GM12874 (cell line): Measurements from ENCODE around the gene CTIF.

Experiments used
- TF ChIP-seq, protein P1 (sequence below): IDR thresholded peaks from 2 replicates; pipeline ENCODE4 v1.5.1; 2011; ENCODE audit warnings: low read depth, mild to moderate bottlenecking, control low read depth, low read length, moderate library complexity; ENCODE audit not compliant: insufficient read depth

CTIF gene

DNA sequence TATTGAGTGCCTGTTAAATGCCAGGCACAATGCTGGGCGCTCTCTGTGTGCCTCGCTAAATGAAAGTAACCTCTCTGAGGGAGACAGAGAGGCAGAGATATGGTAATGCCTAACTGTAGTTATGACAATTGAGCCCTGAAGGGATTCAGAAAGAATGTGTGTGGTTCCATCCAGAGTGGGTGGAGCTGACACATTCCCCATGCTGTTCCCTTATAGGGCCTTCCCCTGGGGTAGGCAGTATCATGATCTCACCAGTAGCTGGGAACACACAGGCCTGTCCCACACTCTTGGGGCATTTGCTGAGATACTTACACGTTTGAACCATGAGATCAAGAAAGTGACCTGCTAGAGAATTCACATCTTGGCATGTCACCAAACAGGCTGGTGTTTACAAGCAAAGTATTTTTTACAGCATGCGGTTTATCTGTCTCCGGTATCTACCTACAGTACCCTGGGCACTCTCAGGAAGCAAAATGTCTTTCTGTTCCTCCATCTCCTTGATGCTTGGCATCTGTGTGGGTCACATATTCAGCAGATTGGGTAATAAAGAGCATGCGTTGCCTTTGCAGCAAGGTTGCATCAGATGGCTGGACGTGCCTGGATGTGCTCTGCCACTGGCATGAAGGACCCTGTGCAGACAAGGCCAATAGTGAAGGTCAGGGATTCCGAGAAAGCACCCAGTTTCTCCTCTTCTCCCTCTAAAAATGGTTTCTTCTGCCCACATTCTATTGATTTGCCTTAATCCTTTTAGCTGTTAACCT lies 9.4 kb downstream of the CTIF start:
- TF ChIP-seq, protein P1, sequence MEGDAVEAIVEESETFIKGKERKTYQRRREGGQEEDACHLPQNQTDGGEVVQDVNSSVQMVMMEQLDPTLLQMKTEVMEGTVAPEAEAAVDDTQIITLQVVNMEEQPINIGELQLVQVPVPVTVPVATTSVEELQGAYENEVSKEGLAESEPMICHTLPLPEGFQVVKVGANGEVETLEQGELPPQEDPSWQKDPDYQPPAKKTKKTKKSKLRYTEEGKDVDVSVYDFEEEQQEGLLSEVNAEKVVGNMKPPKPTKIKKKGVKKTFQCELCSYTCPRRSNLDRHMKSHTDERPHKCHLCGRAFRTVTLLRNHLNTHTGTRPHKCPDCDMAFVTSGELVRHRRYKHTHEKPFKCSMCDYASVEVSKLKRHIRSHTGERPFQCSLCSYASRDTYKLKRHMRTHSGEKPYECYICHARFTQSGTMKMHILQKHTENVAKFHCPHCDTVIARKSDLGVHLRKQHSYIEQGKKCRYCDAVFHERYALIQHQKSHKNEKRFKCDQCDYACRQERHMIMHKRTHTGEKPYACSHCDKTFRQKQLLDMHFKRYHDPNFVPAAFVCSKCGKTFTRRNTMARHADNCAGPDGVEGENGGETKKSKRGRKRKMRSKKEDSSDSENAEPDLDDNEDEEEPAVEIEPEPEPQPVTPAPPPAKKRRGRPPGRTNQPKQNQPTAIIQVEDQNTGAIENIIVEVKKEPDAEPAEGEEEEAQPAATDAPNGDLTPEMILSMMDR: no peak

DNA sequence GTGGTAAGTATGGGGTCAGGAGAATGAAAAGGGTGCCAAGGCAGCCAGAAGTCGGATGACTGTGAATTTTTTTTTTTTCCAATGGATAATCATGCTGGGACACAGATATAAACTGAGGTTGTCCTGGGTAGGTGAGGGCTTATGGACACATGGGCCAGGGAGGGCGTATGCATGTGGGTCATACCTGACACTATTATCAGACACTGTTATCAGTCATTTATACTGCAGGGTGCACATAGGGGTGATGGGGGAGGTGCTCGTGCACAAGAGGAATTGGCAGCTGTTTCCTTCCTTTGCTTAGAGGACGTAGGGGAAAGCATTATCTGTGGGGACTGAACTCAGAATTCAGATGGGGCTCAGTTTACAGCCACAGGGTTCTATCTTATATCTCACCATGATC lies 10.1 kb downstream of the CTIF start:
- TF ChIP-seq, protein P1: no peak

GRCh38 chr18:48550101-48550729 lies 11.4 kb downstream of the CTIF start:
- TF ChIP-seq, protein P1: no peak

DNA sequence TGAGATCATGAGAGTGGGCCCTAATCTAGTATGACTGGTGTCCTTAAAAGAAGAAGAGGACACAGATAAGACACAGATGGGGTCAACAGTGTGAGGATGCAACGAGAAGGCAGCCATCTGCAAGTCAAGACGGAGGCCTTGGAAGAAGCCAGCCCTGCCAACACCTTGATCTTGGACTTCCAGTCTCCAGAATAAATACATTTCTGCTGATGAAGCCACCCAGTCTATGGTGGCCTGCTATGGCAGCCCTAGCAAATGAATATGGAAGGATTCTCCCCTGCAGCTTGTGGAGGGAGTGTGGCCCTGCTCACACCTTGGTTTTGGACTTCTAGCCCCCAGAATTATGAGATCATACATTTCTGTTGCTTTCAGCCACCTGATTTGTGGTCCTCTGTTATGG lies 12.3 kb downstream of the CTIF start:
- TF ChIP-seq, protein P1: no peak

GRCh38 chr18:48552130-48552529 lies 13.3 kb downstream of the CTIF start:
- TF ChIP-seq, protein P1: no peak

GRCh38 chr18:48553236-48553635 lies 14.4 kb downstream of the CTIF start:
- TF ChIP-seq, protein P1: no peak

- TF ChIP-seq, protein P1: no peak
These were observed 16.0 kb downstream of the CTIF start for GRCh38 chr18:48554610-48555400.
